HG03060 (cell line): ENCODE measurements around the gene CASZ1.

ENCODE experiments used
- ATAC-seq: cut with Tn5 transposase; IDR thresholded peaks from one replicate; pipeline ENCODE4 v1.9.1; 2021; ENCODE audit warnings: low read depth, moderate number of reproducible peaks; ENCODE audit not compliant: unreplicated experiment

The CASZ1 gene

GRCh38 chr1:10755970-10756521 lies 40.4 kb downstream of the CASZ1 start:
- ATAC-seq, result no peak

GRCh38 chr1:10754568-10755329 lies 41.7 kb downstream of the CASZ1 start:
- no peak for ATAC-seq

DNA sequence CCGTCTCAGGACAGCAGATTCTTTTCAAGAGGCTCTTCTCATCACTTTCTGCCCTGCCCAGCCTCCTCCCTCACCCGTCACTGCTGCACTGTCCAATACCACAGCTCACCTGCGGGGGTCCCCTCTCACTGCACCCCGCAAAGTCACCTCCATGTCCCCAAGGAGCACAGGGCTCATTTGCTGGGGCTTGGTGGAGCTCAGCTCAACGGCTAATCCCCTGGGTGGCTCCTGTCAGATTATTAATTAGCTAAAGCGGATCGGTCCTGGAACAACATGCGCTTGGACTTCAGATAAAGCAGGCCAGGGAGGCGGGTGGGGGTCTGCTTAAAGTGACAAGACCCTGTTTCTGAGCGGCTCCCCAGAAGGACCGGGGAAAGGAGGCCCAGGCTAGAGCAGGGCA lies 43.1 kb downstream of the CASZ1 start:
- no peak for ATAC-seq

GRCh38 chr1:10751561-10752085 lies 44.8 kb downstream of the CASZ1 start:
- no peak for ATAC-seq

DNA sequence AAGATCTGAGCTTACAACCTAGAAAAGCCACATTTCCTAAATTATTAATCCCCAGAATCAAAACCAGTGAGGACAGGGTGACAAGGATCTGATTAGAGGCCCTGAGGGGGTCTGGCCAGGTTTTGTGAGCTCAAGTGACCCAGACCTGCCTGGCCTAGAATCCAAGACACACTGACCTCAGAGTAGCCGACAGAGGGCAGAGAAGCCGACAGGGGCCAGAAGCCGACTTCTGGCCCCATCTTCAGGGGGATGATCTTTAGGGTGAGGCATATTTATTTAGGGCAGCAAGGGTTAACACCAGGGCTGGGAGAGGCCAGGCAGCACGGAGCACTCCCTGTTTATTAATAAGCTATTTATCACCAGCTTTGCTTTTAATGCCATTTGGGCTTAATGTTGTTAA lies 45.3 kb downstream of the CASZ1 start:
- ATAC-seq, result no peak

DNA sequence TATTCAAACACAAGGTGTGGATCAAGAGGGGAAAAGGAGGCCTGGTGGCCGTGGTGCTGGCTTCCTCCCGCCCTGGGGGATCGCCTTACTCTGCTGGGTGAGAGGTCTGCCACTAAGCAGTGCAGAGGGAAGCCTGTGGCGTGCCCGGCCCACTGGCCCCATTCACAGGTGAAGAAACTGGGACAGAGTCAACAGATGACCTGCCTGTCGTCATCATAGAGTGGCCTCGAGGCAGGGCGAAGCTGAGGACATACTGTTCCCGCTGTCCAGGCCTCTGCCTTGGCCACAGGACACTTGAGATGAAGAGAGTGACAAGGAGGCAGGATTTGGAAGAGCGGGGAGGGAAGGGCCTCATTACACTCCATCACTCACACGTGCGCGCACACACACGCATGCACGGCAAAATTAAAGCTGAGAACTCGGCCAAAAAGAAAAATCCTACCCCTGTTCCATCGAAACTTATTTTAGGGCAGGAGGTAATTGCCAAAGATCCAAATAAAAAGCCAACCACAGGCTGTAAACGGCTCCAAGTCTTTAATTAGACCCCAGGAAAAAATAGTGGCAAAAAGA lies 50.5 kb downstream of the CASZ1 start:
- no peak for ATAC-seq

- ATAC-seq, result no peak
Measured at GRCh38 chr1:10745383-10745782, 51.1 kb downstream of the CASZ1 start.

GRCh38 chr1:10744654-10745238 lies 51.7 kb downstream of the CASZ1 start:
- ATAC-seq, result no peak

DNA sequence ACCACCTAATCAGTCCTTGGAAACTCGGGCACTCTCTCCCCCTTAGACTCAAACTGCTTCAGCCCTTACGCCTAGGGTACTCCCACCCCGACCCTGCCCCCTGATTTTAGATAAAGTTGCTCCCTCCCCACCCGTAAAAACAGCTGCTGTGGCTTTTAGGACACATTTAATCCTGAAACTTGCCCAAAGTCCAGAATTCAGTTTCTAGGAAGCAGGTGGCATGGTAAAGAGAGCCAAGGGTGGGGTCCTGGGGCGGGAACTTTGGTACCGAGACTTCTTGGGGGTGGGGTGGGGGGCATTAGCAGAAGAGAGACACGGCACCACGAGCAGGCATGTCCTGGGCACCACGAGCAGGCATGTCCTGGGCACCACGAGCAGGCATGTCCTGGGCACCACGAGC lies 52.4 kb downstream of the CASZ1 start:
- no peak for ATAC-seq

- ATAC-seq, result no peak
Measured at GRCh38 chr1:10741696-10742095, 54.8 kb downstream of the CASZ1 start.

- ATAC-seq, result no peak
Measured at GRCh38 chr1:10740123-10740522, 56.3 kb downstream of the CASZ1 start.

GRCh38 chr1:10739589-10739988 lies 56.9 kb downstream of the CASZ1 start:
- ATAC-seq, result no peak

DNA sequence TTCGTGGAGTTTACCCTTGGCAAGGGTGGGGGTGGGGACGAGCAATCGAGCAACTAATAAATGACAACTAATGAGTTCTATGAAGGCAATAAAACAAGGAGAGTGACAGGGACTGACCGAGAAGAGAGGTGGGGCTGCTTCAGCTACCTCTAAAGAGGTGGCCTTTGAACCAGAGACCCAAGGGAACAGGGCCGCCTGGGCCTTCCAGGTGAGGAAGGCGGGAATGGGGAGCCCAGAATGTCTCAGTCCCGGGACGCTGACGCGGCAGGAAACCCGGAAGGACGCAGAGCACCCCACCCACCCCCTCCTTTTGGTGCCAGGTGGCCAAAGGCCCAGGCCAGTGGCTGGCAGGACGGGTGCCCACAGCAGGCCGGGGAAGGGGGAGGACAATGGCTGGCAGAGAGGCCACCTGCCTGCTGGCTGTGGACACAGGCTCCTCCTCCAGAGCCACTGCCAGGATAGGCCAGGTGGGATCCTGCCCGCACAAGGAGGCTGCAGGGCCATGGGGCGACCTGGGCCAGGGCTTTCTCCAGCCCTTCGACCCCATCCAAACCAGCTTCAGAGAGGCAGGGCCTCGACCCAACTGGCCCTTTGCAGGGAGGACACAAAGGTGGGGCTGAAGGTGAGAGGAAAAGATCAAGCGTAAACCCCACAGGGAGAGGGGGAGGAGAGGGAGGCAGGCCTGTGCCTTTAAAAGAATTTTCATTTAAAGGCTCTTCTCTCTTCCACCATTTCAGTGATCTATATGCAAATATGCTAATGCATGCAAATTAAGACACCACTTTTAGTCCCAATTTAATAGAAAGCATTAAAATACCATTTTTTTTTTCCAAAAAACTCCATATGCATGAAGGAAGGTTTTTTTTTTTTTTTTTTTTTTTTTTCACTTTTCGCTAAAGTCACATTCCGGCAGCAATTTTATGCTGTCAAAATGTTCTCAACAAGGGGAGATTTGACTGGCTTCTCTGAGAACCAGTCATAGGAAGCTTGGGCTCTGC lies 58.1 kb downstream of the CASZ1 start:
- ATAC-seq, result no peak

DNA sequence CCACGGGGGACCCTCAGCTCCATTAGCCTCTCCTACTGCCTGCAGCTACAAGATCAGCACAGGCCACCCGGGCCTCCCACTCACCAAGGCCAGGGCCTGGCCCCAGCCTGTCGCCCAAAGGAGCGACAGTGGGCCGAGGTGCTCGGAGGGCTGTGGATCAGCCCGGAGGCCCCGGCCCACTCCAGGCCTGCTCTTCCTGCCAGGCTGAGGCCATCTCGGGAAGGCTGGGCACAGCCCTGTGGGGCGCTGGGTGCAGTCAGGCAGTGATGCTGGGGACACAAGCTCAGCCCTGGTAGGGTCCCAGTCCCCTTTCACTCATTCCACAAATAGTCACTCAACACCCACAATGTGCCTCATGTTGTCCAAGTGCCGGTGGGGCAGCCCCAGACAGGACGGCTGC lies 58.8 kb downstream of the CASZ1 start:
- ATAC-seq, result no peak

- no peak for ATAC-seq
Measured at GRCh38 chr1:10736634-10737586, 59.5 kb downstream of the CASZ1 start.

DNA sequence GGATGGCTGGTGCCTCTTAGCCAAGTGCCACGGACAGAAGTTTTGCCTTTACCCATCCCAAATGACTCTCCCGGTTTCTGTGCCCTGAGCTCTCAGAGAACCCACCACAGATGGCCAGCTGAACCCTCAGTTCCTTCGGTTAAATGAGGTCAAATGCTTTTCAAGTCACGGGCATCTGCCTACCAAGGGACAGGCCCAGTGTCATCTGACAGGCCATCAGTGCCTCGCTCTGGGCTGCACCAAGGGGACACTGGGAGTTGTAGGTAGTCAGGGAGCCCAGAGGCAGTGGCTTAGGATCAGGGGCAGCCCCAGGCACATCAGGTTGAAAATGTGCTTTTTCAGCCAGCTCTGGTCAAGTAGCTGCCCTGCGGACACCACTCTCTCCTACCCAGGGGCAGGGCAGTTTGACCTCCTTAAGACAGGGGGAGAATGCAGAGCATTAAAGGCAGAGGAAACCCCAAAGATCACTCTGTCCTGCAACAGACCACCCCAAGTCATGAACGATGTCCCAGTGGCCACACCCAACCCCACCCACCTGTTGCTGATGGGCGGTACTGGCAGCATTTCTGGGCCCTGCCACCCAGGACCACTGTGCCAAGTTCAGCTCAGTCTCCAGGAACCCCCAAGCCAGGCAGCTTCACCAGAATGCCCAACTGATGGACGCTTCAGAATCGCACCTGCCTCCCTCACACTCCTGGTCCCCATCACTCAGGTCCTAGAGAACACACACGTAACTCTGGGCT lies 60.7 kb downstream of the CASZ1 start:
- no peak for ATAC-seq

DNA sequence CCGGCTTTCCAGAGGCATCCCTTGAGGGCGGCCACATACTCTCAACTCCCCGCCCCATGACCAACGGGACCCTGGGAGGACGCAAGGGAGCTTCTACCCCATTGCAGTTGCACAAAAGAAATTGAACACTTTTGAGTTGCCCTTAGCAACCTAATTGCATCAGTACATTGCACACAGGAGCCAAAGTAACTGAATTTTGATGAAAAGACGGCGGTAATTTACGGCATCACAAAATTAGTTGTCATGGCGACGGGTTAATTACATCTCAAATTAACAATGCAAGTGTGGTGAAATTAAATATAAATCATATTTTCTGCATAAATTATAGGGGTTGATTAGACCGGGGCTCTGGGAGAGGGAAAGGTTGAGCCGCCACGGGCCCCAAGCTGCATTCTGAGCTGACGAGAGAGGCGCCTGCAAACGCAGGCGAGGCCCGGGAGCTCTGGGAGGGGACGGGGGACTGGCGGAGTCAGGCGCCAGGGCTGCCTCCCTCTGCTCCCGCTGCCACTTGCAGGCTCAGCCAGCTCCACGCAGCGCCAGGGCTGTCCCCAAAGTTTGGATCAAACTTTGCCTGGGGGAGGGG lies 61.4 kb downstream of the CASZ1 start:
- no peak for ATAC-seq

DNA sequence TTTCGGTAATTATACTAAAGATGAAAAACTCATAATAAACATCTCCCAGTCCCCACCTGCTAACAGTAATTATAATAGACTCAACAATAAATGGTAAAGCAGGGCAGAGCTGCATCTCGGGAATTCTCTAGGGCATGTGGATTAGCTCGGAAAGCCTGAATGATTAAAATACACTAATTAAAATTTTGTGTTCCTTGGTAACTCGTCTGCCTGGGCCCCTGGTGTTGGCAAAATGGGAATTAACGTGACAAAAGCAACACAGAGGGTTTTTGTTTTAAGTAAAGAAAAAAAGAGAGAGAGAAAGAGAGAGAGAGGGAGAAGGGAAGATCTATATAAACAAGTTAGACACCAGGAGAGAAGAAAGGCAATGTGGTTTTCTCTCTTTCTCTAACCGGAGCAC lies 62.1 kb downstream of the CASZ1 start:
- no peak for ATAC-seq
